Activated CD4-positive, alpha-beta memory T cell treated with anti-CD3 and anti-CD28 coated beads for 36 hours (primary cell): Measurements from ENCODE around the gene AMPH. TPM values are rescaled to one million over a fixed set of nuclear protein-coding genes. Genes with fewer than 3 reads are reported as not detected.
"Not testable (repeated sequence)": the region's sequence is repeated elsewhere in the genome, so short reads cannot be mapped to it uniquely, and the experiment has no call there.

Experiments used
- CTCF ChIA-PET: fragments of 350-600 bp; sonication (Branson Sonifier 250); formaldehyde crosslinking; loops from one replicate; lab custom pipeline; 2021; ENCODE audit warnings: antibody characterized with exemption, inconsistent platforms; lab: Charles Lee
- POLR2A ChIA-PET: fragments of 350-600 bp; sonication (Branson Sonifier 250); formaldehyde crosslinking; loops from one replicate; lab custom pipeline; 2021; ENCODE audit warnings: antibody characterized with exemption; lab: Charles Lee
- DNase-seq: peaks from one replicate; pipeline ENCODE4 v3.0.0-alpha.2; 2020
- H3K27ac Mint-ChIP-seq: one replicate; pipeline ENCODE4 v1.8.0; 2021; ENCODE audit warnings: mixed read lengths
- H3K27me3 Mint-ChIP-seq: one replicate; pipeline ENCODE4 v1.8.0; 2021; ENCODE audit warnings: mixed read lengths
- H3K36me3 Mint-ChIP-seq: one replicate; pipeline ENCODE4 v1.8.0; 2021; ENCODE audit warnings: mixed read lengths
- H3K4me1 Mint-ChIP-seq: one replicate; pipeline ENCODE4 v1.8.0; 2021; ENCODE audit warnings: low read depth, mixed read lengths
- H3K4me3 Mint-ChIP-seq: one replicate; pipeline ENCODE4 v1.8.0; 2021; ENCODE audit warnings: mild to moderate bottlenecking, mixed read lengths
- H3K9me3 Mint-ChIP-seq: one replicate; pipeline ENCODE4 v1.8.0; 2021; ENCODE audit warnings: mixed read lengths
- intact Hi-C: fragments of 100-400 bp; cut with micrococcal nuclease; formaldehyde crosslinking; loops from one replicate; pipeline ENCODE4 v1.15.1; 2023
- total RNA-seq, 2 experiments: library from RNA; stranded (reverse); gene quantifications; one replicate each; pipeline ENCODE4 v1.2.3, GENCODE V29; 2021

The AMPH gene
- total RNA-seq, 2 experiments from 2014 or later, result not detected

- DNase-seq, result peak; percentile 49
Observed at GRCh38 chr7:38341172-38341705, 289.9 kb downstream of the AMPH start.

DNA sequence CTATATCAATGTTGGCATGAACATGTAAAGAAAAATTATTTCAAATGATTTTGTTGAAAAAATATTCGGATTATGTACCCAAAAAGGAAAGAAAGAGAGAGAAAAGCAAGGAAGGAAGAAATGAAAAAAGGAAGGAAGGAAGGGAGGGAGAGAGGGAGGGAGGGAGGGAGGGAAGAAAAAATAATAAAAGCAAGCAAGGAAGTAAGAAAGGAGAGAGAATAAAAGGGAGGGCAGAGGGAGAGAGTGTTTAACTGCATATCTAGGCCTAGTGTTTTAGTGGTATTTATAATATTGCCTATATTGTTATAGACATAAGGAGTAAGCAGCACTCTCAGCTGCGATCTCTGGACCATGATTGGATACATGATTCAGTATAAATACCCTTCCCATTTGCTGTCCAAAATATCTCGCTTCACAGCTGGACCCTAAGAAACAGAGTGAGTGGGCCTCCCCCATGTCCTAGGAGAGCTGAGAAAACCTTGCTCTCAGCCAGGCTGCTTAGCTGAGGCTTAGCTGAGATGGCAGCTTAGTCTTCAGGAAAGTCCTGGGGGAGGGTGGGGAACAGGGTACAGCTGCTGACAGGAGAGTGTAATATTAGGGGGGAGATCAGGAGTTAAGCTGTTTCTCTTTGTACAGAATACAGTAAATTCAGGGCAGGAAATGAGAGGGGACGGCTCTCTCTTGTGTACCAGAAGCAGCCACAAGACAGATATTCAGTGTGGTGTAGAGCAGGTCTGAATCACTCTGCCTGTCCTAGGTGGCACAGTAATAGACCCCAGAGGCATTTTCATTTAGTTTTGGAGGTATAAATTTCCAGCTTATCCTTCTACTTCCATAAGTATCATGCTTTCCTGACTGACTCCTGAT is 291.0 kb downstream of the AMPH start:
- intact Hi-C loops, result loop anchor here (5.0 kb wide), 1 partner anchor 163 kb away; the partner anchor contains the start of gene STARD3NL
- peaks cover 52% of the 10 kb centered on the region for H3K4me1 Mint-ChIP-seq

More at GRCh38 chr7:38341172-38341705, 289.9 kb downstream of the AMPH start:
- CTCF ChIA-PET, result interaction anchor here (0.9 to 2.1 kb wide), 7 partner anchors 10 to 125 kb away, joined by 3 to 9 read pairs (median 5); no protein-coding TSS in a partner anchor
- H3K36me3 Mint-ChIP-seq, H3K9me3 Mint-ChIP-seq, intact Hi-C loops, H3K27me3 Mint-ChIP-seq, POLR2A ChIA-PET: not testable (repeated sequence)
- H3K4me3 Mint-ChIP-seq, result peak overlapping the region; percentile 50
- peak overlapping the region; percentile 70 for H3K27ac Mint-ChIP-seq
- H3K4me1 Mint-ChIP-seq, result peaks cover 52% of the 10 kb centered on the region

DNA sequence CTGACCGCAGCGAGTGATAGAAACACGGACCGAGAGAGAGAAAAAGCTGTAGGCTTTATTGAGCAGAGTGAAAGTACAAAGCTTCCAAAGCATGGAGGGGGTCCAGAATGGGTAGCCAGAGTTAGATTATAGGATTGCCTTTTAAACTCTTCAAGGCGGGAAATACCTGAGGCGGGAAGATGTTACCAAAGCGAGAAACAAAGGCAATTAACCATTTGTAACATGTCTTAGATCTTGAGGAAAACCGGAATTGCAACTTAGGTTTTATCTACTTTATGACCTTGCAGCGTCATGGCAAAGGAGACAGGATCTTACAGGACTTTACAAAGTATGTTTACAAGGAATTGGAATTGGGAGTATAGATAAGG is 295.0 kb downstream of the AMPH start:
- ChIA-PET POLR2A (interaction anchor here (1.0 to 1.1 kb wide), 3 partner anchors 10 to 120 kb away, joined by 3 read pairs; no protein-coding TSS in a partner anchor), CTCF (interaction anchor here (0.6 to 5.3 kb wide), 32 partner anchors 8 to 435 kb away, joined by 3 to 158 read pairs (median 5); no protein-coding TSS in a partner anchor)
- Mint-ChIP-seq H3K4me3 (peak overlapping the region; percentile 69), H3K27ac (peak overlapping the region; percentile 83), H3K4me1 (peaks cover 40% of the 10 kb centered on the region)
- not testable (repeated sequence) for H3K9me3 Mint-ChIP-seq, DNase-seq, H3K36me3 Mint-ChIP-seq, H3K27me3 Mint-ChIP-seq
- intact Hi-C loops, result loop anchor here (5.0 kb wide), 1 partner anchor 159 kb away; the partner anchor contains the start of gene STARD3NL

More for the DNA sequence above, 291.0 kb downstream of the AMPH start:
- H3K27ac Mint-ChIP-seq, result peak overlapping the region; percentile 70
- no peaks in the 10 kb centered on the region for H3K9me3 Mint-ChIP-seq
- POLR2A ChIA-PET, result no interaction called here
- CTCF ChIA-PET, result interaction anchor here (0.6 to 2.1 kb wide), 11 partner anchors 9 to 232 kb away, joined by 3 to 9 read pairs (median 3); no protein-coding TSS in a partner anchor
- no peak overlapping the region for H3K4me3 Mint-ChIP-seq
- no peaks in the 10 kb centered on the region for H3K36me3 Mint-ChIP-seq
- no peak for DNase-seq
- H3K27me3 Mint-ChIP-seq, result no peaks in the 10 kb centered on the region

- Mint-ChIP-seq H3K4me1 (peaks cover 39% of the 10 kb centered on the region), H3K27me3 (no peaks in the 10 kb centered on the region)
- intact Hi-C loops, result loop anchor here (1.0 to 5.0 kb wide), 4 partner anchors 33 to 228 kb away; partner anchors contain the start of gene STARD3NL
Observed at GRCh38 chr7:38335492-38336147, 295.6 kb downstream of the AMPH start.

GRCh38 chr7:38335128-38335491 is 296.1 kb downstream of the AMPH start:
- intact Hi-C loops, result loop anchor here (1.0 to 5.0 kb wide), 4 partner anchors 33 to 228 kb away; partner anchors contain the start of gene STARD3NL
- CTCF ChIA-PET, result interaction anchor here (0.6 to 5.3 kb wide), 33 partner anchors 9 to 434 kb away, joined by 3 to 158 read pairs (median 5); partner anchors contain the start of gene STARD3NL
- H3K36me3 Mint-ChIP-seq, result no peaks in the 10 kb centered on the region
- H3K4me3 Mint-ChIP-seq, result peak overlapping the region; percentile 69
- no peaks in the 10 kb centered on the region for H3K27me3 Mint-ChIP-seq
- DNase-seq, result no peak
- H3K9me3 Mint-ChIP-seq, result no peaks in the 10 kb centered on the region
- peaks cover 38% of the 10 kb centered on the region for H3K4me1 Mint-ChIP-seq
- peak overlapping the region; percentile 83 for H3K27ac Mint-ChIP-seq
- POLR2A ChIA-PET, result interaction anchor here (0.7 to 1.1 kb wide), 4 partner anchors 11 to 119 kb away, joined by 3 read pairs; no protein-coding TSS in a partner anchor

More at GRCh38 chr7:38335492-38336147, 295.6 kb downstream of the AMPH start:
- Mint-ChIP-seq H3K9me3 (no peaks in the 10 kb centered on the region), H3K27ac (peak overlapping the region; percentile 83), H3K36me3 (no peaks in the 10 kb centered on the region), H3K4me3 (peak overlapping the region; percentile 69)
- CTCF ChIA-PET, result interaction anchor here (0.6 to 5.3 kb wide), 35 partner anchors 9 to 434 kb away, joined by 3 to 158 read pairs (median 5); partner anchors contain the start of gene STARD3NL
- DNase-seq, result peak; percentile 89
- POLR2A ChIA-PET, result interaction anchor here (0.7 to 1.1 kb wide), 5 partner anchors 10 to 120 kb away, joined by 3 read pairs; no protein-coding TSS in a partner anchor

DNA sequence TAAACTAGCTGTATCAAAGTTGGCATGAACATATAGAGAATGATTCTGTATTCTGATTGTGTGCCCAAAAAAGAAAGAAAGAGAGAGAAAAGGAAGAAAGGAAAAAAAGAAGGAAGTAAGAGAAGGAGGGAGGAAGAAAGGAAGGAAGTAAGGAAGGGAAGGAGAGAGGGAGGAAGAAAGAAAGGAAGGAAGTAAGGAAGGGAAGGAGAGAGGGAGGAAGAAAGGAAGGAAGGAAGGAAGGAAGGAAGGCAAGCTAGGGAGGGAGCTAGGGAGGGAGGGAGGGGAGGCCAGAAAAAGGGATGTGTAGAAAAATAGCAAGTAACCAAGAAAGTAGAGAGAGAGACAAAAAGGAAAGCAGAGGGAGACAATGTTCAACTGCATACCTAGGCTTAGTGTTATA is 297.0 kb downstream of the AMPH start:
- H3K36me3 Mint-ChIP-seq, result no peaks in the 10 kb centered on the region
- intact Hi-C loops, result no loop called here
- no peak for DNase-seq
- peaks cover 39% of the 10 kb centered on the region for H3K4me1 Mint-ChIP-seq
- ChIA-PET CTCF (interaction anchor here (0.7 to 5.3 kb wide), 9 partner anchors 10 to 187 kb away, joined by 3 to 158 read pairs (median 13); partner anchors contain the start of gene STARD3NL), POLR2A (no interaction called here)
- H3K9me3 Mint-ChIP-seq, result no peaks in the 10 kb centered on the region
- no peaks in the 10 kb centered on the region for H3K27me3 Mint-ChIP-seq
- H3K4me3 Mint-ChIP-seq, result no peak overlapping the region
- no peak overlapping the region for H3K27ac Mint-ChIP-seq
